ENCODE data around the gene CADM2. TPM values are rescaled to one million over a fixed set of nuclear protein-coding genes. Genes with fewer than 3 reads are reported as not detected.

CADM2 gene
- total RNA-seq, 4 donors from 2014 or later, result 0.13 to 2.1 (median 0.58) TPM

- H3K4me3 ChIP-seq (ENCODE audit: low read depth, poor library complexity, severe bottlenecking), result no peak overlapping the region
- TF ChIP-seq POLR2A (IDR thresholded peaks at IDR 0.05) (no peak), CTCF (IDR thresholded peaks at IDR 0.05) (no peak)
- 57% methylated on average over 4 of the region's 4 CpGs for WGBS, 2 donors
- intact Hi-C loops (cut with DNase I; ENCODE audit: low total_unique reads), result no loop called here
- no peak for DNase-seq (ENCODE audit: low spot score in 2 of 2)
Measured at GRCh38 chr3:85255949-85256348, 297.2 kb downstream of the CADM2 start.

GRCh38 chr3:85258326-85258725 lies 299.5 kb downstream of the CADM2 start:
- intact Hi-C loops (cut with DNase I; ENCODE audit: low total_unique reads), result no loop called here
- no peak overlapping the region for H3K4me3 ChIP-seq (ENCODE audit: low read depth, poor library complexity, severe bottlenecking)
- no peak for TF ChIP-seq CTCF (IDR thresholded peaks at IDR 0.05)
- no peak for TF ChIP-seq POLR2A (IDR thresholded peaks at IDR 0.05)
- DNase-seq (ENCODE audit: low spot score in 2 of 2), result no peak
- WGBS, 2 donors, result 89 to 93% methylated on average over 5 of the region's 5 CpGs

- DNase-seq (ENCODE audit: low spot score in 2 of 2), result no peak
- intact Hi-C loops (cut with DNase I; ENCODE audit: low total_unique reads), result no loop called here
- H3K4me3 ChIP-seq (ENCODE audit: low read depth, poor library complexity, severe bottlenecking), result no peak overlapping the region
- 42 to 65% methylated on average over 2 of the region's 2 CpGs for WGBS, 2 donors
- TF ChIP-seq POLR2A (IDR thresholded peaks at IDR 0.05) (no peak), CTCF (IDR thresholded peaks at IDR 0.05) (no peak)
Measured at GRCh38 chr3:85258819-85259218, 300.0 kb downstream of the CADM2 start.

- no peak for TF ChIP-seq CTCF (IDR thresholded peaks at IDR 0.05)
- no peak for TF ChIP-seq POLR2A (IDR thresholded peaks at IDR 0.05)
- intact Hi-C loops (cut with DNase I; ENCODE audit: low total_unique reads), result no loop called here
- DNase-seq (ENCODE audit: low spot score in 2 of 2), result no peak
- WGBS, 2 donors, result 41 to 45% methylated on average over 2 of the region's 2 CpGs
- no peak overlapping the region for H3K4me3 ChIP-seq (ENCODE audit: low read depth, poor library complexity, severe bottlenecking)
Measured at GRCh38 chr3:85259748-85260147, 301.0 kb downstream of the CADM2 start.

GRCh38 chr3:85264381-85264780 lies 305.6 kb downstream of the CADM2 start:
- 77 to 78% methylated on average over 1 of the region's 1 CpG for WGBS, 2 donors
- TF ChIP-seq POLR2A (IDR thresholded peaks at IDR 0.05) (no peak), CTCF (IDR thresholded peaks at IDR 0.05) (no peak)
- intact Hi-C loops (cut with DNase I; ENCODE audit: low total_unique reads), result no loop called here
- no peak overlapping the region for H3K4me3 ChIP-seq (ENCODE audit: low read depth, poor library complexity, severe bottlenecking)
- DNase-seq (ENCODE audit: low spot score in 2 of 2), result no peak

- no peak overlapping the region for H3K4me3 ChIP-seq (ENCODE audit: low read depth, poor library complexity, severe bottlenecking)
- intact Hi-C loops (cut with DNase I; ENCODE audit: low total_unique reads), result no loop called here
- WGBS, 2 donors, result 28 to 32% methylated on average over 1 of the region's 1 CpG
- no peak for TF ChIP-seq POLR2A (IDR thresholded peaks at IDR 0.05)
- TF ChIP-seq CTCF (IDR thresholded peaks at IDR 0.05), result no peak
- DNase-seq (ENCODE audit: low spot score in 2 of 2), result no peak
Measured at GRCh38 chr3:85270488-85270887, 311.7 kb downstream of the CADM2 start.
